HEK293 (cell line): ENCODE measurements around the gene RGSL1.

Source experiments
- CTCF ChIA-PET: fragments of 350-600 bp; formaldehyde crosslinking; extraction: SDS; loops from one replicate; lab custom pipeline; 2021; ENCODE audit warnings: antibody characterized with exemption; lab: Yijun Ruan, JAX
- POLR2A ChIA-PET: fragments of 300-600 bp; formaldehyde crosslinking; extraction: SDS; loops from one replicate; lab custom pipeline; 2020; ENCODE audit warnings: antibody characterized with exemption, inconsistent platforms; lab: Yijun Ruan, JAX
- H3K27ac ChIP-seq: fragments of 200-500 bp; sonication (Bioruptor generic); 2 replicates; pipeline ENCODE4 v1.5.1; 2014; ENCODE audit warnings: low read depth, low read length, control low read depth, inconsistent platforms; ENCODE audit errors: extremely low read depth
- H3K36me3 ChIP-seq, 2 experiments: fragments of 200-500 bp in 1 of 2; sonication (Bioruptor generic) in 1 of 2; 1 replicate in 1 of 2; 2 replicates in 1 of 2; pipeline ENCODE4 v1.5.1; 2014 to 2017; ENCODE audit warnings: inconsistent platforms in 2 of 2, low read length in 2 of 2; ENCODE audit not compliant: control insufficient read depth in 2 of 2, insufficient read depth in 1 of 2
- H3K4me1 ChIP-seq: fragments of 200-500 bp; sonication (Bioruptor generic); 2 replicates; pipeline ENCODE4 v1.5.1; 2014; ENCODE audit warnings: mild to moderate bottlenecking, low read length, inconsistent platforms; ENCODE audit not compliant: control insufficient read depth, insufficient read depth
- H3K4me3 ChIP-seq: 2 replicates; pipeline ENCODE4 v1.5.1; 2011; ENCODE audit warnings: low read depth, mild to moderate bottlenecking, control low read depth, low read length, moderate library complexity
- H3K9me3 ChIP-seq: fragments of 200-500 bp; sonication (Bioruptor generic); 2 replicates; pipeline ENCODE4 v1.5.1; 2014; ENCODE audit warnings: low read depth, low read length, inconsistent platforms; ENCODE audit not compliant: control insufficient read depth, insufficient read depth
- BCL11A ChIP-seq: fragments of 450-650 bp; formaldehyde crosslinking; IDR thresholded peaks from 2 replicates; pipeline ENCODE4 v1.5.1; 2016; ENCODE audit warnings: low read depth, missing biosample characterization, missing genetic modification characterization
- GLIS2 ChIP-seq: fragments of 450-650 bp; formaldehyde crosslinking; IDR thresholded peaks from 2 replicates; pipeline ENCODE4 v1.5.1; 2016; ENCODE audit warnings: missing biosample characterization, missing genetic modification characterization
- YY2 ChIP-seq: fragments of 450-650 bp; formaldehyde crosslinking; IDR thresholded peaks from 2 replicates; pipeline ENCODE4 v1.5.1; 2016; ENCODE audit warnings: missing biosample characterization, missing genetic modification characterization
- ZFHX2 ChIP-seq: fragments of 450-650 bp; formaldehyde crosslinking; conservative IDR thresholded peaks from 2 replicates; pipeline ENCODE4 v1.5.1; 2016; ENCODE audit warnings: missing biosample characterization, missing genetic modification characterization
- ZNF155 ChIP-seq: fragments of 450-650 bp; formaldehyde crosslinking; IDR thresholded peaks from 2 replicates; pipeline ENCODE4 v1.5.1; 2016; ENCODE audit warnings: missing biosample characterization, missing genetic modification characterization
- ZNF16 ChIP-seq: fragments of 450-650 bp; formaldehyde crosslinking; IDR thresholded peaks from 2 replicates; pipeline ENCODE4 v1.5.1; 2016; ENCODE audit warnings: low read depth, missing biosample characterization, missing genetic modification characterization
- ZNF175 ChIP-seq: fragments of 450-650 bp; formaldehyde crosslinking; IDR thresholded peaks from 2 replicates; pipeline ENCODE4 v1.5.1; 2016; ENCODE audit warnings: missing biosample characterization, missing genetic modification characterization
- ZNF2 ChIP-seq: fragments of 450-650 bp; formaldehyde crosslinking; IDR thresholded peaks from 2 replicates; pipeline ENCODE4 v1.5.1; 2016; ENCODE audit warnings: missing biosample characterization, missing genetic modification characterization
- ZNF23 ChIP-seq: fragments of 450-650 bp; formaldehyde crosslinking; IDR thresholded peaks from 2 replicates; pipeline ENCODE4 v1.5.1; 2016; ENCODE audit warnings: missing biosample characterization, missing genetic modification characterization, borderline replicate concordance
- ZNF335 ChIP-seq: fragments of 450-650 bp; formaldehyde crosslinking; conservative IDR thresholded peaks from 2 replicates; pipeline ENCODE4 v1.5.1; 2016; ENCODE audit warnings: missing biosample characterization, missing genetic modification characterization
- ZNF366 ChIP-seq: fragments of 450-650 bp; formaldehyde crosslinking; conservative IDR thresholded peaks from 2 replicates; pipeline ENCODE4 v1.5.1; 2016; ENCODE audit warnings: missing biosample characterization, missing genetic modification characterization
- ZNF530 ChIP-seq: fragments of 450-650 bp; formaldehyde crosslinking; IDR thresholded peaks from 2 replicates; pipeline ENCODE4 v1.5.1; 2016; ENCODE audit warnings: low read depth, missing biosample characterization, missing genetic modification characterization
- ZNF596 ChIP-seq: fragments of 450-650 bp; IDR thresholded peaks from 2 replicates; pipeline ENCODE4 v1.5.0; 2018; ENCODE audit warnings: missing biosample characterization, mild to moderate bottlenecking, missing genetic modification characterization, moderate library complexity
- ZNF830 ChIP-seq: fragments of 450-650 bp; IDR thresholded peaks from 2 replicates; pipeline ENCODE4 v1.5.0; 2018; ENCODE audit warnings: missing biosample characterization, missing genetic modification characterization, low read depth, mild to moderate bottlenecking, moderate library complexity
- TF ChIP-seq, protein P1 (sequence below): fragments of 450-650 bp; formaldehyde crosslinking; IDR thresholded peaks from 2 replicates; pipeline ENCODE4 v1.5.1; 2016; ENCODE audit warnings: missing biosample characterization, missing genetic modification characterization
- TF ChIP-seq, protein P2 (sequence below): fragments of 450-650 bp; formaldehyde crosslinking; IDR thresholded peaks from 2 replicates; pipeline ENCODE4 v1.5.1; 2016; ENCODE audit warnings: missing biosample characterization, missing genetic modification characterization

RGSL1 gene

GRCh38 chr1:182415789-182416188, 34.2 kb upstream of the RGSL1 start (continued):
- TF ChIP-seq ZFHX2 (tag by site-specific recombination): no peak
- TF ChIP-seq ZNF175 (tag by site-specific recombination): no peak
- TF ChIP-seq ZNF23 (tag by site-specific recombination): no peak
- no peak for TF ChIP-seq ZNF830 (tag by site-specific recombination)
- TF ChIP-seq ZNF530 (tag by site-specific recombination): no peak
- no peak for TF ChIP-seq ZNF596
- no peak for TF ChIP-seq BCL11A (tag by site-specific recombination)
- TF ChIP-seq ZNF366 (tag by site-specific recombination): no peak
- TF ChIP-seq ZNF335: no peak
- no peak for TF ChIP-seq GLIS2 (tag by site-specific recombination)

DNA sequence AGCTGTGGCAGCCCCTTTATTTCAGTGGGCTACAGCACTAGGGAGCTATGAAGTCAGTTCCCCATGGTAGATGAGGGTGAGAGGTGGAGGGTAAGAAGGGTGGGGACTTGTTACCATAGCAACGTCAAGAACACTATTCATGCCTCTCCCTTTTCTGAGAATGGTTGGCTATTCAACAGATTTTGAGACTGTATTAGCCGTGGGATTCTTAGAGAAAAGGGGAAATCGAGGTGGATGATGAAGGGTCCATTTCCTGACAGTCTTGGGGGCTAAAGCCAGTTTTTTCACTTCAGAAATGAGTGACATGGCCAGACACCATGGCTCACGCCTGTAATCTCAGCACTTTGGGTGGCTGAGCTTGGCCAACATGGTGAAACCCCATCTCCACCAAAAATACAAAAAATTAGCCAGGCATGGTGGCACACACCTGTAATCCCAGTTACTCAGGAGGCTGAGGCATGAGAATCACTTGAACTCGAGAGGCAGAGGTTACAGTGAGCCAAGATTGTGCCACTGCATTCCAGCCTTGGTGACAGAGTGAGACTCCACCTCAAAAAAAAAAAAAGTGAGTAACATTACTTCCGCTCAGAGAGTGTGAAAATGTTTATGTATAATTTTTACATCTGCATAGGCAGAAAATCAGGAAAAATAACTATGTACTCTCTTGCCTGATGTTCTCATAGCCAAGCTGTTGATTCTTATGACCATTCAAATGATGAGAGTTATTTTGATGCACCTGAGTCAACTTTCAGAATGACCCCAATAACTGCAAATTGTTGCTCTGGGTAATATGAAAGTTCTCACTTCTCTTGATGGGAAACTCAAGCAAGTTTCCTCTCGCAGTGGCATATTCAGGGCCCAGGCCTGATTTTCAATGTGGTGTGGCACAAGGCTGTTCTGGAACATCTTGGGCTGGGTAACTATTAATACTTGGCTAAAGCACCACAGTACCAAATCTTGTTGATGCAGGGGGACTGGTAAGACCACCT, 23.2 kb upstream of the RGSL1 start:
- H3K36me3 ChIP-seq: no peaks in the 10 kb centered on the region
- POLR2A ChIA-PET: no interaction called here
- H3K4me1 ChIP-seq: no peaks in the 10 kb centered on the region
- H3K4me3 ChIP-seq: no peak overlapping the region
- TF ChIP-seq ZNF2 (tag by site-specific recombination) (no peak), YY2 (tag by site-specific recombination) (no peak), ZNF16 (tag by site-specific recombination) (no peak), ZNF175 (tag by site-specific recombination) (no peak), BCL11A (tag by site-specific recombination) (no peak), ZNF155 (tag by site-specific recombination) (no peak)
- TF ChIP-seq, protein P1, sequence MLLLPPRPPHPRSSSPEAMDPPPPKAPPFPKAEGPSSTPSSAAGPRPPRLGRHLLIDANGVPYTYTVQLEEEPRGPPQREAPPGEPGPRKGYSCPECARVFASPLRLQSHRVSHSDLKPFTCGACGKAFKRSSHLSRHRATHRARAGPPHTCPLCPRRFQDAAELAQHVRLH (tag by site-specific recombination): no peak
- H3K9me3 ChIP-seq: no peaks in the 10 kb centered on the region
- H3K27ac ChIP-seq: no peak overlapping the region
- CTCF ChIA-PET: interaction anchor here (0.7 kb wide), 2 partner anchors 22 to 153 kb away, joined by 3 to 6 read pairs; no protein-coding TSS in a partner anchor

- no peak overlapping the region for H3K27ac ChIP-seq
- TF ChIP-seq, protein P2, sequence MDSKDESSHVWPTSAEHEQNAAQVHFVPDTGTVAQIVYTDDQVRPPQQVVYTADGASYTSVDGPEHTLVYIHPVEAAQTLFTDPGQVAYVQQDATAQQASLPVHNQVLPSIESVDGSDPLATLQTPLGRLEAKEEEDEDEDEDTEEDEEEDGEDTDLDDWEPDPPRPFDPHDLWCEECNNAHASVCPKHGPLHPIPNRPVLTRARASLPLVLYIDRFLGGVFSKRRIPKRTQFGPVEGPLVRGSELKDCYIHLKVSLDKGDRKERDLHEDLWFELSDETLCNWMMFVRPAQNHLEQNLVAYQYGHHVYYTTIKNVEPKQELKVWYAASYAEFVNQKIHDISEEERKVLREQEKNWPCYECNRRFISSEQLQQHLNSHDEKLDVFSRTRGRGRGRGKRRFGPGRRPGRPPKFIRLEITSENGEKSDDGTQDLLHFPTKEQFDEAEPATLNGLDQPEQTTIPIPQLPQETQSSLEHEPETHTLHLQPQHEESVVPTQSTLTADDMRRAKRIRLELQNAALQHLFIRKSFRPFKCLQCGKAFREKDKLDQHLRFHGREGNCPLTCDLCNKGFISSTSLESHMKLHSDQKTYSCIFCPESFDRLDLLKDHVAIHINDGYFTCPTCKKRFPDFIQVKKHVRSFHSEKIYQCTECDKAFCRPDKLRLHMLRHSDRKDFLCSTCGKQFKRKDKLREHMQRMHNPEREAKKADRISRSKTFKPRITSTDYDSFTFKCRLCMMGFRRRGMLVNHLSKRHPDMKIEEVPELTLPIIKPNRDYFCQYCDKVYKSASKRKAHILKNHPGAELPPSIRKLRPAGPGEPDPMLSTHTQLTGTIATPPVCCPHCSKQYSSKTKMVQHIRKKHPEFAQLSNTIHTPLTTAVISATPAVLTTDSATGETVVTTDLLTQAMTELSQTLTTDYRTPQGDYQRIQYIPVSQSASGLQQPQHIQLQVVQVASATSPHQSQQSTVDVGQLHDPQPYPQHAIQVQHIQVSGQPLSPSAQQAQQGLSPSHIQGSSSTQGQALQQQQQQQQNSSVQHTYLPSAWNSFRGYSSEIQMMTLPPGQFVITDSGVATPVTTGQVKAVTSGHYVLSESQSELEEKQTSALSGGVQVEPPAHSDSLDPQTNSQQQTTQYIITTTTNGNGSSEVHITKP (tag by site-specific recombination): no peak
- TF ChIP-seq, all 188 proteins: peak for 0
- H3K9me3 ChIP-seq: no peaks in the 10 kb centered on the region
- no peaks in the 10 kb centered on the region for H3K4me1 ChIP-seq
- CTCF ChIA-PET: no interaction called here
- no peaks in the 10 kb centered on the region for H3K36me3 ChIP-seq
- no peak overlapping the region for H3K4me3 ChIP-seq
- POLR2A ChIA-PET: no interaction called here
Observed at GRCh38 chr1:182428043-182428442, 21.9 kb upstream of the RGSL1 start.
